SK-N-MC (cell line): ENCODE data around the gene COG1.

ENCODE experiments used
- DNase-seq: peaks from one replicate; pipeline ENCODE4 v3.0.0-alpha.2; 2011; ENCODE audit warnings: low read depth, low spot score
- H3K27ac ChIP-seq: fragments of 200-600 bp; sonication (generic); 2 replicates; pipeline ENCODE4 v1.5.1; 2016; ENCODE audit warnings: mixed run types
- H3K36me3 ChIP-seq: fragments of 200-600 bp; sonication (generic); 2 replicates; pipeline ENCODE4 v1.6.1; 2017; ENCODE audit warnings: antibody characterized with exemption, low read length, mixed read lengths; ENCODE audit not compliant: insufficient read depth
- H3K4me3 ChIP-seq: fragments of 200-600 bp; sonication (generic); 2 replicates; pipeline ENCODE4 v1.5.1; 2016
- H3K9ac ChIP-seq: fragments of 200-600 bp; sonication (generic); 2 replicates; pipeline ENCODE4 v1.8.0; 2017; ENCODE audit warnings: mixed run types, mixed read lengths; ENCODE audit not compliant: insufficient read length
- H3K9me3 ChIP-seq: fragments of 200-600 bp; sonication (generic); 2 replicates; pipeline ENCODE4 v1.6.1; 2017; ENCODE audit warnings: low read depth, mild to moderate bottlenecking, antibody characterized with exemption, low read length, moderate library complexity, mixed read lengths
- EZH2 ChIP-seq: fragments of 200-600 bp; sonication (generic); IDR thresholded peaks from one replicate; pipeline ENCODE4 v1.6.1; 2017; ENCODE audit warnings: antibody characterized with exemption
- FOXP2 ChIP-seq: optimal IDR thresholded peaks from 2 replicates; pipeline ENCODE3; 2011; ENCODE audit warnings: mild to moderate bottlenecking, moderate library complexity; ENCODE audit not compliant: insufficient read depth; ENCODE audit errors: extremely low read length, control extremely low read depth
- POLR2AphosphoS5 ChIP-seq: IDR thresholded peaks from 2 replicates; pipeline ENCODE4 v1.6.1; 2012; ENCODE audit warnings: mild to moderate bottlenecking, low read depth, low read length, borderline replicate concordance

Gene COG1

DNA sequence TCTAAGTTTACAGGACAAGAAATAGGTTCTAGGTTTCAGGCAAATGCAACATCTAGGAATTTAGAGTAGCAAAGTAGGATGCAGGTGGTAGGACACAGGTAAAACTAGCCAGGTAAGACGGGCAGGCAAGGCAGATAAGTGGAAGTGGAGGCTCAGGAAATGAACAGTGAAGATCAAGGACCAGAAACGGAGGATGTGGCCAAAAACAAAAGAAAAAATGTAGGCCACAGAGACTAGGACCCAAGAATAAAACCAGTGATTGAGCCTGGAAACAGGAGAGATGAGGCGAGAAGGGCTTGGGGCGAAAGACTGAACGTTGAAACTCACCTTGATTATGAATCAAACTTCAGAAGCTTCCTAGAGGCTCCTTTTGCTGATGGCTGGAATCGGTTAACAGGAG lies 44.9 kb downstream of the COG1 start:
- no peak for TF ChIP-seq EZH2
- TF ChIP-seq POLR2AphosphoS5, result no peak
- no peak for TF ChIP-seq FOXP2
- peaks cover 41% of the 10 kb centered on the region for H3K36me3 ChIP-seq
- H3K9me3 ChIP-seq, result no peaks in the 10 kb centered on the region
- no peak overlapping the region for H3K27ac ChIP-seq
- H3K9ac ChIP-seq, result no peak overlapping the region
- H3K4me3 ChIP-seq, result no peak overlapping the region
- DNase-seq, result no peak

DNA sequence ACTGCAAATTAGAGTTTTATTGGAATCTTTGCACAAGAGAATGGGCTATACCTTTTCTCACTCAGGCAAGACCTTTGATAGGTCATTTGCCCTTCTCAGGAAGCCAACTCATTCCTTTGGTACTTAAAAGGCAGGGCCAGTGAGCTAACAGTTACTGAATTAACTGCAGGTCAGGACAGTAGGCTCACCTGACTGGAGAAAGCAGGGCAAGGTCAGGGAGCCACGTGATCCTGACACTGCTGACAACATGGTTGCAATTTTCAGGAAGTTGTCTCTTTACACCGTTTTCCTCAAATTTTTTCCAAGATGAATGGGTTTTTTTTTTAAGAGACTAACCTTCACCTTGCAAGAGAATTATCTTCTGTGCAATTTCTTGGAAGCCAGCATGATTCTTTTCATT lies 47.7 kb downstream of the COG1 start:
- H3K27ac ChIP-seq, result no peak overlapping the region
- TF ChIP-seq EZH2, result no peak
- TF ChIP-seq POLR2AphosphoS5, result no peak
- no peak for TF ChIP-seq FOXP2
- H3K36me3 ChIP-seq, result peaks cover 29% of the 10 kb centered on the region
- no peak overlapping the region for H3K9ac ChIP-seq
- DNase-seq, result no peak
- no peak overlapping the region for H3K4me3 ChIP-seq
- no peaks in the 10 kb centered on the region for H3K9me3 ChIP-seq

GRCh38 chr17:73247726-73248125 lies 54.9 kb downstream of the COG1 start:
- DNase-seq, result no peak

GRCh38 chr17:73248532-73248931 lies 55.7 kb downstream of the COG1 start:
- DNase-seq, result no peak
- Histone ChIP-seq H3K4me3 (no peak overlapping the region), H3K36me3 (no peaks in the 10 kb centered on the region; the same call in 1 of the 2 replicates), H3K27ac (no peak overlapping the region), H3K9ac (no peak overlapping the region), H3K9me3 (no peaks in the 10 kb centered on the region)
- TF ChIP-seq FOXP2 (no peak), POLR2AphosphoS5 (no peak), EZH2 (no peak)

More at GRCh38 chr17:73247726-73248125, 54.9 kb downstream of the COG1 start:
- no peak for TF ChIP-seq FOXP2
- no peak for TF ChIP-seq EZH2
- TF ChIP-seq POLR2AphosphoS5, result no peak
- Histone ChIP-seq H3K9me3 (no peaks in the 10 kb centered on the region), H3K27ac (no peak overlapping the region), H3K4me3 (no peak overlapping the region), H3K9ac (no peak overlapping the region), H3K36me3 (peaks cover 1% of the 10 kb centered on the region)

- H3K36me3 ChIP-seq, result no peaks in the 10 kb centered on the region; the same call in 1 of the 2 replicates
- H3K9me3 ChIP-seq, result no peaks in the 10 kb centered on the region
- H3K4me3 ChIP-seq, result no peak overlapping the region
- no peak overlapping the region for H3K27ac ChIP-seq
- no peak overlapping the region for H3K9ac ChIP-seq
- TF ChIP-seq FOXP2 (no peak), POLR2AphosphoS5 (no peak), EZH2 (no peak)
- DNase-seq, result no peak
These were observed 56.8 kb downstream of the COG1 start for GRCh38 chr17:73249700-73250099.

DNA sequence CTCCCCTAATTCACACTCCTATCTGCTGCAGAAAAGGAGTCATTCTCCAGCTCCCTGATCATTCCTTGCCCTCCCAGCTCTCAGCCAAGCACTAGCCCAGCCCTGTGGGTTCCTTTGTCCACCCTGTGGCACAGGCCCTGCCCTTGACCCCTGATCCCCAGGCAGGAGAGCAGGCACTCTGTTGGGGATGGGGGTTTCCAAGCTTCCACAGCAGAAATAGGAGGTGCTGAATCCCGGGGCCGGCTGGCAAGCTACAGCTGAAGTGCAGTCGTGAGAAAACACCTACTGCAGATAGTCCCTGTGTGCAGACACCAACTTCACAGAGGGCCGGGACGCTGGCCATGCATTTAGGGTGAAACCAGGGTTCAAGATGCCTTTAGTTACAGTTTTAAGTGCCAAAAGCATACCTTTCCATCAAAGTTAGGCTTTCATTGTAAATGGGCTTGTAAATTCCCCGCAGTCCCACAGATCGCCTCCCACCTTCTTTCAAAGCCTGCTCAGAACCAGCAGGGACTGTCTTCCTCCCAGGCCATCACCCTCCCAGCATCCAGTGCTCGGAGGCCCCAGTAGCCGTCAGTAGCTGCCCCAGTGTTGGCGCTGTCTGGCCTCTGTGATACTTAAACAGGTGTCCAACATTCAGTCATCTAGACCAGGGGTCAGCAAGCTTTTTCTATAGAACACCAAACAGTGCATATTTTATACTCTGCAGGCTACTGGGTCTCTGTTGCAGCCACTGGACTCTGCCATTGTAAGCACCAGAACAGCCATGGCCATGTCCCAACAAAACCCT lies 58.2 kb downstream of the COG1 start:
- TF ChIP-seq EZH2, result no peak
- TF ChIP-seq FOXP2, result no peak
- no peak for TF ChIP-seq POLR2AphosphoS5
- DNase-seq, result no peak
- no peak overlapping the region for H3K27ac ChIP-seq
- no peak overlapping the region for H3K9ac ChIP-seq
- no peak overlapping the region for H3K4me3 ChIP-seq
- no peaks in the 10 kb centered on the region for H3K9me3 ChIP-seq
- no peaks in the 10 kb centered on the region for H3K36me3 ChIP-seq

- no peaks in the 10 kb centered on the region for H3K36me3 ChIP-seq
- no peak for DNase-seq
- no peak overlapping the region for H3K4me3 ChIP-seq
- H3K9me3 ChIP-seq, result no peaks in the 10 kb centered on the region
- no peak overlapping the region for H3K9ac ChIP-seq
- TF ChIP-seq FOXP2 (no peak), EZH2 (no peak), POLR2AphosphoS5 (no peak)
- H3K27ac ChIP-seq, result no peak overlapping the region
These were observed 59.0 kb downstream of the COG1 start for GRCh38 chr17:73251871-73252270.

- H3K9ac ChIP-seq, result no peak overlapping the region
- no peak overlapping the region for H3K27ac ChIP-seq
- no peak for TF ChIP-seq POLR2AphosphoS5
- no peak for TF ChIP-seq FOXP2
- TF ChIP-seq EZH2, result no peak
- H3K4me3 ChIP-seq, result no peak overlapping the region
- no peaks in the 10 kb centered on the region for H3K9me3 ChIP-seq
- DNase-seq, result no peak
- no peaks in the 10 kb centered on the region for H3K36me3 ChIP-seq
These were observed 62.9 kb downstream of the COG1 start for GRCh38 chr17:73255671-73256181.

DNA sequence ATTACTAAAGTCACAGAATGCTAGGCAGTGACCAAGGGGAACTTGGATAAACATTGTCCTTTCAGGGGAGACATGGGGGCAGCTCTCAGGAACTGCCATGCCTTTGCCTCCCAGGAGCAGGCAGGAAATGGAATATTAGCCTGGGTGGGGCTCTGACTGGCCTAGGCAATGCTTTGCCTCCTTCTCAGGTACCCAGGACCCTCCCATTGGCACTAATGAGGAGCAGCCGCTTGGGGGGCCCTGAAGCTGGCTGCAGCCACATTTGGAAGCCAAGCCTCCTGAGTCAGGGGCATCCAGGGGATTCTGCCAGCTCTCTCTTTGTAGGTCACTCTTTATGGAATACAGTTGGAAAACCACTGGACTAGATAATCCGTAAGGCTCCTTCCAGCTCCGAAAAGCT lies 63.4 kb downstream of the COG1 start:
- no peaks in the 10 kb centered on the region for H3K36me3 ChIP-seq
- no peaks in the 10 kb centered on the region for H3K9me3 ChIP-seq
- TF ChIP-seq EZH2 (no peak), POLR2AphosphoS5 (no peak), FOXP2 (no peak)
- no peak overlapping the region for H3K4me3 ChIP-seq
- DNase-seq, result no peak
- no peak overlapping the region for H3K27ac ChIP-seq
- H3K9ac ChIP-seq, result no peak overlapping the region

DNA sequence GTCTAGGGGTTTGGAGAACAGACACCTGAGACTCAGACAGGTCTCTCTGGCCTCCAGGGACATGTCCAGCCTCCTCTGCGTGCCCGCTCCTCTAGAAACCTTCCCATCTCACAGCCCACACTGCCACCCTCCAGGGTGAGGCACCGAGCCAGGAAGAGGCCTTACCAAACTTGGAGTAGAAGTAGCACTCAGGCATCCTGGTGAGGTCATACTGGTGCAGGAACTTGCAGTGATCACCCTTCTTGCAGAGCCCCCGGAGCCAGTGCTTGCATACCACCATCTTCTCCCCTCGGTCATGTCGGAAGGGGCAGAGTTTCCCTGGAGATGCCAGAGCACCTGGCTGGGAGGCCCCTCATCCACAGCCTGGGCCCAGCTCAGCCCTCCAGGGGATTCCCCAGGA lies 64.7 kb downstream of the COG1 start:
- H3K27ac ChIP-seq, result no peak overlapping the region
- H3K9ac ChIP-seq, result no peak overlapping the region
- TF ChIP-seq FOXP2 (no peak), POLR2AphosphoS5 (no peak), EZH2 (no peak)
- DNase-seq, result no peak
- no peaks in the 10 kb centered on the region for H3K36me3 ChIP-seq
- no peaks in the 10 kb centered on the region for H3K9me3 ChIP-seq
- no peak overlapping the region for H3K4me3 ChIP-seq
